GM12878 (cell line): ENCODE data around the gene PLEKHG1. TPM values are rescaled to one million over a fixed set of nuclear protein-coding genes. Genes with fewer than 3 reads are reported as not detected.

Experiments
- ATAC-seq: fragments of 200-7000 bp; cut with Tn5 transposase; 3 replicates; pipeline ENCODE4 v1.9.1; 2020; ENCODE audit warnings: mild to moderate bottlenecking, moderate library complexity
- BruUV-seq: library from RNA; stranded (reverse); fragments of 400-500 nt; replicated peaks from 2 replicates; lab custom pipeline; 2021; lab: Mats Ljungman, UMichigan
- CTCF ChIA-PET: fragments of 300-600 bp; sonication (Branson Sonifier 250); formaldehyde crosslinking; extraction: SDS; loops from one replicate; lab custom pipeline; 2021; ENCODE audit warnings: inconsistent platforms; lab: Yijun Ruan, JAX
- POLR2A ChIA-PET: fragments of 350-600 bp; formaldehyde crosslinking; extraction: SDS; loops from one replicate; lab custom pipeline; 2021; ENCODE audit warnings: inconsistent platforms; lab: Charles Lee
- RAD21 ChIA-PET: fragments of 300-600 bp; sonication (Branson Sonifier 250); formaldehyde crosslinking; loops from one replicate; lab custom pipeline; 2023; ENCODE audit warnings: antibody characterized with exemption; ENCODE audit not compliant: unreplicated experiment; lab: Charles Lee
- SMC1A ChIA-PET: fragments of 300-600 bp; sonication (Branson Sonifier 250); formaldehyde crosslinking; loops from one replicate; lab custom pipeline; 2023; ENCODE audit not compliant: unreplicated experiment, uncharacterized antibody; lab: Charles Lee
- DNase-seq: peaks from one replicate; pipeline ENCODE4 v3.0.0-alpha.2; 2011; ENCODE audit warnings: low read depth, low spot score
- FAIRE-seq: peaks from 3 replicates; lab custom pipeline; 2011; peaks lifted over from hg19 to GRCh38; lab: Jason Lieb, UNC
- H2AFZ ChIP-seq: 2 replicates; pipeline ENCODE4 v1.6.0; 2011; ENCODE audit warnings: low read depth, low read length, control low read depth; ENCODE audit not compliant: control insufficient read depth
- H3K27ac ChIP-seq: 2 replicates; pipeline ENCODE4 v1.5.1; 2011; ENCODE audit warnings: control low read depth; ENCODE audit not compliant: control insufficient read depth, insufficient read depth
- H3K27me3 ChIP-seq, 2 experiments: replicated peaks in 1 of 2; 2 replicates each; pipeline versions ENCODE4 v1.6.0 to v1.6.1; 2011; ENCODE audit warnings: low read length in 1 of 2; ENCODE audit not compliant: control insufficient read depth in 2 of 2, insufficient read depth in 2 of 2
- H3K36me3 ChIP-seq, 2 experiments: 2 replicates each; pipeline ENCODE4 v1.5.1; 2011; ENCODE audit warnings: low read length in 1 of 2; ENCODE audit not compliant: control insufficient read depth in 2 of 2, insufficient read depth in 2 of 2
- H3K4me1 ChIP-seq: 2 replicates; pipeline ENCODE4 v1.6.1; 2011; ENCODE audit warnings: mild to moderate bottlenecking, low read length, moderate library complexity, mixed read lengths; ENCODE audit not compliant: control insufficient read depth, insufficient read depth
- H3K4me2 ChIP-seq: 2 replicates; pipeline ENCODE4 v1.6.0; 2011; ENCODE audit warnings: control low read depth; ENCODE audit not compliant: control insufficient read depth, insufficient read depth
- H3K4me3 ChIP-seq: fragments of 200-600 bp; sonication (generic); 2 replicates; pipeline ENCODE4 v1.5.1; 2016
- H3K79me2 ChIP-seq: 2 replicates; pipeline ENCODE4 v1.6.0; 2011; ENCODE audit warnings: low read length; ENCODE audit not compliant: control insufficient read depth, insufficient read depth
- H3K9ac ChIP-seq: 2 replicates; pipeline ENCODE4 v1.8.0; 2011; ENCODE audit warnings: low read length, control low read depth, mixed read lengths; ENCODE audit not compliant: control insufficient read depth, insufficient read depth
- H3K9me3 ChIP-seq: replicated peaks from 3 replicates; pipeline ENCODE4 v1.5.1; 2011; ENCODE audit warnings: mild to moderate bottlenecking, low read length; ENCODE audit not compliant: control insufficient read depth, insufficient read depth
- H4K20me1 ChIP-seq: 2 replicates; pipeline ENCODE4 v1.6.0; 2011; ENCODE audit not compliant: control insufficient read depth, insufficient read depth
- ASH2L ChIP-seq: fragments of 300-600, 200-600 bp; sonication (generic); IDR thresholded peaks from 2 replicates; pipeline ENCODE4 v1.6.1; 2017; ENCODE audit warnings: low read depth, mild to moderate bottlenecking, borderline replicate concordance
- BACH1 ChIP-seq: fragments of 450-650 bp; IDR thresholded peaks from 2 replicates; pipeline ENCODE4 v1.6.1; 2017; ENCODE audit warnings: mild to moderate bottlenecking, borderline replicate concordance
- BHLHE40 ChIP-seq, 2 experiments: fragments of 450-650 bp in 1 of 2; IDR thresholded peaks; 2 replicates each; pipeline ENCODE4 v1.6.1; 2011 to 2017; ENCODE audit warnings: low read depth in 2 of 2, borderline replicate concordance in 1 of 2, improper control_type of control experiment in 1 of 2, low read length in 1 of 2, mild to moderate bottlenecking in 1 of 2
- CEBPB ChIP-seq, 2 experiments: fragments of 150-350 bp in 1 of 2; IDR thresholded peaks; 2 replicates each; pipeline ENCODE4 v1.6.1; 2012 to 2014; ENCODE audit warnings: low read depth in 2 of 2, low read length in 2 of 2, borderline replicate concordance in 1 of 2, inconsistent platforms in 1 of 2
- EP300 ChIP-seq, 2 experiments: fragments of 150-350 bp in 1 of 2; IDR thresholded peaks; 2 replicates each; pipeline ENCODE4 v1.6.1; 2011 to 2012; ENCODE audit warnings: low read depth in 2 of 2, low read length in 2 of 2, borderline replicate concordance in 1 of 2, improper control_type of control experiment in 1 of 2, inconsistent platforms in 1 of 2; ENCODE audit not compliant: control insufficient read depth in 1 of 2
- MEF2A ChIP-seq: IDR thresholded peaks from 2 replicates; pipeline ENCODE4 v1.6.1; 2011; ENCODE audit warnings: low read depth, mild to moderate bottlenecking, low read length, moderate library complexity; ENCODE audit not compliant: insufficient read depth
- NFIC ChIP-seq: IDR thresholded peaks from 2 replicates; pipeline ENCODE4 v1.6.1; 2012; ENCODE audit warnings: low read depth, mild to moderate bottlenecking, inconsistent platforms, low read length, moderate library complexity
- NFYA ChIP-seq: IDR thresholded peaks from 2 replicates; pipeline ENCODE4 v1.6.1; 2011; ENCODE audit warnings: low read depth, mild to moderate bottlenecking, low read length, improper control_type of control experiment, borderline replicate concordance
- NR2C2 ChIP-seq: IDR thresholded peaks from 2 replicates; pipeline ENCODE4 v1.6.1; 2011; ENCODE audit warnings: borderline replicate concordance, low read depth; ENCODE audit not compliant: control insufficient read depth, insufficient read length
- POLR2A ChIP-seq: IDR thresholded peaks from 2 replicates; pipeline ENCODE4 v1.6.1; 2011; ENCODE audit warnings: low read depth, mild to moderate bottlenecking, low read length
- POLR2AphosphoS2 ChIP-seq: IDR thresholded peaks from 2 replicates; pipeline ENCODE4 v1.6.1; 2011; ENCODE audit warnings: low read depth, mild to moderate bottlenecking, low read length, improper control_type of control experiment, moderate library complexity
- RFX5 ChIP-seq: IDR thresholded peaks from 2 replicates; pipeline ENCODE4 v1.6.1; 2011; ENCODE audit warnings: low read depth, low read length, improper control_type of control experiment
- SIN3A ChIP-seq: IDR thresholded peaks from 2 replicates; pipeline ENCODE4 v1.6.1; 2012; ENCODE audit warnings: low read depth, low read length, improper control_type of control experiment
- WGBS: methylation state at CpG from one replicate; pipeline ENCODE4 v1.1.6; 2016; ENCODE audit warnings: low lambda C conversion rate; ENCODE audit not compliant: insufficient replicate concordance, insufficient coverage; ENCODE audit errors: missing lambda C conversion rate; 5-methylcytosine and 5-hydroxymethylcytosine counted together
- in situ Hi-C: fragments of 300-500 bp; cut with MboI; formaldehyde crosslinking; loops from 9 replicates; pipeline ENCODE4 v1.14.3; 2018; ENCODE audit warnings: mixed read lengths
- intact Hi-C: fragments of 100-400 bp; cut with micrococcal nuclease; formaldehyde crosslinking; loops from one replicate; pipeline ENCODE4 v1.14.2; 2022; ENCODE audit not compliant: unreplicated experiment
- polyA plus RNA-seq, 11 experiments: library from polyadenylated mRNA; depleted of rRNA in 4 of 11; unstranded in 6 of 11; stranded (reverse) in 5 of 11; fragments of >200 nt; fragmentation: Nextera tagmentation in 4 of 11; fragmentation: Illumina TruSeq in 1 of 11; extraction: Ambion mirVana in 4 of 11; extraction: Trizol in 1 of 11; gene quantifications; 1 replicate in 1 of 11; 2 replicates in 10 of 11; pipeline versions ENCODE4 v1.2.1 to v1.2.3, GENCODE V29; 2011 to 2016; ENCODE audit warnings: inconsistent platforms in 2 of 11, missing spikeins in 2 of 11, low read depth in 1 of 11
- total RNA-seq, 4 experiments: library from RNA; depleted of rRNA in 3 of 4; stranded (reverse); fragments of >200 nt in 3 of 4; fragmentation: Illumina TruSeq in 1 of 4; extraction: Trizol in 1 of 4; gene quantifications; 2 replicates each; pipeline versions ENCODE4 v1.2.1 to v1.2.3, GENCODE V29; 2013 to 2021

PLEKHG1 gene
- total and polyA plus RNA-seq, 10 of the 15 experiments (the other 5 are each of a cell fraction or from before 2014, with no cell fraction given), result 0.77 to 17.2 (median 4.9) TPM

DNA sequence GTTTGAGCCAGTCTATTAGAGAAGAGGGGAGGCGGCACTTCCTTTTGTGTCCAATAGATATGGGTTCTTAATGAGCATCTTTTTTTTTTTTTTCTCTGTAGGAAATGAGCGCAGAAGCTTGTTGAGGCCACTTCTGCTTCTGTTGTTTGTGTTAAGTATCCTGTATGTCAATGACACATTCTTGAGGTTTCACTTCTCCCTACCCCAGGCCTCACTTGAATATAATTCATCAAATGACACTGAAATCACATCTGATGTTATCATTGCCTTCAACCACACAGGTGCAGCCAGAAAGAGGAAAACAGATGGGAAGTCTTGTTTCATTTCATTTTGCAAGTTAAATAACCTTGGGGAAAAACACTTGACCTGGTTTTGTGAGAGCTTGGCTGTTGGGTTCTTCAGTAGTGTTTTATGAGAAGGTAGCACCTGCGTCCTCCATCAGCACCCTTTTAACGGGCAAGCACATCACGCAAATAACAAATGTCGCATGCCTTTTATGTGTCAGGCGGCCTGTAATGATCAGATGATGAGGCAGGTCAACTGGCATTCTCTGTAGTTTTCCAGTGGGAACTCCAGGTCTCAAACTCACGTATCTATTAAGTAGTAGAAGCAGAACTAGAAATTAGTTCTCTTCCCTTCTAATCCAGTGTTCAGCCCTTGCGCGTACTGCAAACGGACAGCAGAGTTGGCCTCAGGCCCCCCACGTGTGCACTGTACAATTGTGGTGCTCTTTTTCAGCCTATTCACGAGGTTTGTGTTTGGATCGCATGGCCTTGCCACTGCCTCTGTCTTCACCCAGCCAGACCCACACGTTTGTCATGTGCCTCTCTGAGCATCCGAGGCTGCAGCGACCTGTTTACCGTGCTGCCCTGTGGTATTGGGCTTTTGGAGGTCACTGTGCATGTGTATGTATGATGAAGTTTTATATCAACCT, 23.5 kb downstream of the PLEKHG1 start (continued):
- peak; percentile 52 to 57; a peak in 3 of 4 replicates for TF ChIP-seq BHLHE40 (IDR thresholded peaks at IDR 0.05; ENCODE audit: borderline replicate concordance in 1 of 2, low read depth in 2 of 2, low read length in 1 of 2)
- TF ChIP-seq BACH1, result peak; percentile 73; the same call in 1 of the 2 replicates
- no peak for TF ChIP-seq CEBPB (IDR thresholded peaks at IDR 0.05; ENCODE audit: borderline replicate concordance in 1 of 2, low read depth in 2 of 2, low read length in 2 of 2)
- TF ChIP-seq NFIC, result peak; percentile 87
- no peak for TF ChIP-seq MEF2A
- TF ChIP-seq ASH2L, result no peak
- TF ChIP-seq POLR2A, result no peak
- TF ChIP-seq NFYA, result no peak
- no peak for TF ChIP-seq SIN3A
- TF ChIP-seq RFX5, result no peak

DNA sequence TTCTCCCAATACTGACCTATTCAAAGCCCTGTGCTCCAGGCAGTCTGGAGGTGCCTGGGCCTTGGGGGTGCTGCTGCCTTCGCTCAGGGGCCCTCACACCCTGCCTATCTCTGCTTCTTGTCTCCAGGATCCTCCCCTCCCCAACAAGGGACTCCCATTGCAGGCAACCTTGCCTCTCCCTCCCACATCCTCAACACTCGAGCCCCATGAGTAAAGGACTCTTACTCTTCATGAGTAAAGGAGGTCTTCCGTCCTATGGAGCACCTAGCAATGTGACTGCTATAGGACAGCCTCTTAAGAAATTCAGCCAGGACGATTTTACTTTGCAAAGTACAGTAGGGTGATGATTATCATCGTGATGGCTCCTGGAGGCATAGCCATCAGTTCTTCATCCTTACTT, 24.5 kb downstream of the PLEKHG1 start:
- SMC1A ChIA-PET, result interaction anchor here (0.6 to 3.6 kb wide), 3 partner anchors 8 to 42 kb away, joined by 3 to 23 read pairs (median 4); no protein-coding TSS in a partner anchor
- CTCF ChIA-PET, result no interaction called here
- intact Hi-C loops (no loop called here), in situ Hi-C loops (no loop called here)
- H3K9ac ChIP-seq, result no peak overlapping the region
- H4K20me1 ChIP-seq, result no peaks in the 10 kb centered on the region
- FAIRE-seq, result no peak
- H3K27ac ChIP-seq, result no peak overlapping the region
- H3K79me2 ChIP-seq, result no peaks in the 10 kb centered on the region
- no peaks in the 10 kb centered on the region for H3K9me3 ChIP-seq
- no peak for DNase-seq
- TF ChIP-seq POLR2AphosphoS2, result no peak
- TF ChIP-seq EP300 (IDR thresholded peaks at IDR 0.05; ENCODE audit: borderline replicate concordance in 1 of 2, control insufficient read depth in 1 of 2, low read depth in 2 of 2, low read length in 2 of 2), result no peak
- TF ChIP-seq NR2C2, result no peak
- H3K4me2 ChIP-seq, result no peak overlapping the region
- RAD21 ChIA-PET, result interaction anchor here (1.6 kb wide), 1 partner anchor 15 kb away, joined by 4 read pairs; no protein-coding TSS in a partner anchor
- no peak for ATAC-seq
- no peak overlapping the region for H3K4me3 ChIP-seq
- peaks cover 15% of the 10 kb centered on the region for H3K4me1 ChIP-seq
- WGBS, result 75% methylated on average over 5 of the region's 5 CpGs
- no peak overlapping the region for H2AFZ ChIP-seq
- no peaks in the 10 kb centered on the region for H3K27me3 ChIP-seq
- POLR2A ChIA-PET, result interaction anchor here (1.9 kb wide), 1 partner anchor 10 kb away, joined by 16 read pairs; no protein-coding TSS in a partner anchor
- no peaks in the 10 kb centered on the region for H3K36me3 ChIP-seq
- no TSS peak for BruUV-seq
